HG02943 (cell line): ENCODE data around the gene PRELID1.
A peak's percentile ranks its signal among the peaks of the same experiment; 100 is the strongest.

Experiments used
- ATAC-seq: cut with Tn5 transposase; IDR thresholded peaks from one replicate; pipeline ENCODE4 v1.9.1; 2021; ENCODE audit warnings: mild to moderate bottlenecking, low read depth, moderate library complexity; ENCODE audit not compliant: unreplicated experiment

PRELID1 gene

GRCh38 chr5:177312649-177313181 is 9.1 kb downstream of the PRELID1 start:
- peak; percentile 0 for ATAC-seq

GRCh38 chr5:177313561-177314259 is 10.1 kb downstream of the PRELID1 start:
- no peak for ATAC-seq

GRCh38 chr5:177314376-177315342 is 11.1 kb downstream of the PRELID1 start:
- no peak for ATAC-seq

GRCh38 chr5:177315411-177315810 is 11.8 kb downstream of the PRELID1 start:
- no peak for ATAC-seq

- no peak for ATAC-seq
These were observed 12.4 kb downstream of the PRELID1 start for GRCh38 chr5:177316005-177316404.

- no peak for ATAC-seq
These were observed 14.4 kb downstream of the PRELID1 start for GRCh38 chr5:177317959-177318377.

- ATAC-seq = no peak
These were observed 16.5 kb downstream of the PRELID1 start for GRCh38 chr5:177319913-177320588.

GRCh38 chr5:177320879-177321278 is 17.3 kb downstream of the PRELID1 start:
- no peak for ATAC-seq

GRCh38 chr5:177325868-177326381 is 22.3 kb downstream of the PRELID1 start:
- no peak for ATAC-seq

- no peak for ATAC-seq
These were observed 24.2 kb downstream of the PRELID1 start for GRCh38 chr5:177327539-177328522.

- ATAC-seq = no peak
These were observed 25.1 kb downstream of the PRELID1 start for GRCh38 chr5:177328545-177329231.

GRCh38 chr5:177329883-177330282 is 26.3 kb downstream of the PRELID1 start:
- no peak for ATAC-seq

- ATAC-seq = no peak
These were observed 27.6 kb downstream of the PRELID1 start for GRCh38 chr5:177330991-177331842.

- ATAC-seq = no peak
These were observed 28.7 kb downstream of the PRELID1 start for GRCh38 chr5:177332031-177332895.

GRCh38 chr5:177332896-177333260 is 29.3 kb downstream of the PRELID1 start:
- ATAC-seq = no peak

- ATAC-seq = no peak
These were observed 30.0 kb downstream of the PRELID1 start for GRCh38 chr5:177333420-177334154.
